ENCODE measurements around the gene FSTL4.

The FSTL4 gene

GRCh38 chr5:133251296-133252132, 360.8 kb downstream of the FSTL4 start:
- no peak for DNase-seq

GRCh38 chr5:133250527-133250926, 361.8 kb downstream of the FSTL4 start:
- no peak for DNase-seq

- no peak for DNase-seq
Observed at GRCh38 chr5:133249593-133249992, 362.7 kb downstream of the FSTL4 start.

DNA sequence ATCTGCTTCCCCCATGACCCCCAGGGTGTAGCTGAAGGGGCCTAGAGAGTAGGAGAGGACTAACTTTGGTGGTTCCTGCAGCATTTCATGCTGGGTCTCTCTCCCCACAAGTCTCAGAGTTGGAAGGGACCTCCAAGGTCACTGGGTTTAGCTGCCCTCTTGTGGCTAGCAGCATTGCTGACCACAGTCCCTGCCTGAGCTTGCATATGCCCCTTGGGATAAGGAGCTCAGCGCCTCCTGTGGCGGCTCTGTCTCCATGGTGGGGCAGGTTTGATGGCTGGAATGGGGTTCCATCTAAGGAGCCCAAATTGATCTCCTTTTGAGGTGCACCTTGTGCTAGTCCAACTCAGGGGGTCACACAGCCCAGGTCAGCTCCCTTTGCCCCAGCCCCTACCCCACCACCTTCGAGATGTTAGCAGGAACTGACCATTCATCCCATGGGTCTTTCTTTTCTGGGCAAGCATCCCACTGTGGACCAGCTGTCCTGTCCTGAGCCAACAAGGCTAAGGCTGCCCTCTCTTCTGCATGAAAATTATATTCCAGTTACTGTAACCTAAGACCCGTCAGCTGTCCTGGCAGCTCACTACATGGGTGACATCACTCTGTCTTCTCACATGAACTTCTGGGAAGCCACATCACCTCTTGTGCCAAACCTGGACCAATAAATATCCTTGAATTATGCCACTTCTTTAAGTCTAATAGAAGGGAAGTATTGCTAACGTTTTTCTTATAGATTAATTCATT, 364.3 kb downstream of the FSTL4 start:
- no peak for DNase-seq

DNA sequence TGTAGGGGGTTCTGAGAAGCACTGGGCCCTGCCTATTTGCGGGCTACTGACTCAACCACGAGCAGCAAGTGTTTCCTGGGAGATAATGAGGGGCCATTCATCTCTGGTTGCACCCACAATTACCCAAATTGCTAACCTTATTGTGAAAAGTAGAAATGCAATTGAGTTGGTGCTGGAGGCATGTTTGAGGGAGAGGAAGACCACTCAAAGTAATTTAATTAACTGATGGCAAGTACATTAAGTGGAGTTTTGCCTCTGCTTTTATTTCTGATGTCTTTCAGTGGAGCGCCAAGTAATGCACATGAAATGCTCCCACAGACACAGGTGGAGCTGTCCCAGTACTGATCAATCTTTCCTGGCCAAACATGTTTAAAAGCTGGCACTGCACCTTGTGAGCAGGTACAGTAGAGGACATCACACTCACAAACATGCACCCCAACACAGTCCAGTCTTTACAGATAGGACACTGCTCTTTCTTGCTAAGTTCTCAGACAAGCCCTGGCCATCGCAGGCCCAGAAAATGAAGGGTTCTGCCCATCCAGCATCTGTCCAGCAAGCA, 365.1 kb downstream of the FSTL4 start:
- DNase-seq, result no peak

DNA sequence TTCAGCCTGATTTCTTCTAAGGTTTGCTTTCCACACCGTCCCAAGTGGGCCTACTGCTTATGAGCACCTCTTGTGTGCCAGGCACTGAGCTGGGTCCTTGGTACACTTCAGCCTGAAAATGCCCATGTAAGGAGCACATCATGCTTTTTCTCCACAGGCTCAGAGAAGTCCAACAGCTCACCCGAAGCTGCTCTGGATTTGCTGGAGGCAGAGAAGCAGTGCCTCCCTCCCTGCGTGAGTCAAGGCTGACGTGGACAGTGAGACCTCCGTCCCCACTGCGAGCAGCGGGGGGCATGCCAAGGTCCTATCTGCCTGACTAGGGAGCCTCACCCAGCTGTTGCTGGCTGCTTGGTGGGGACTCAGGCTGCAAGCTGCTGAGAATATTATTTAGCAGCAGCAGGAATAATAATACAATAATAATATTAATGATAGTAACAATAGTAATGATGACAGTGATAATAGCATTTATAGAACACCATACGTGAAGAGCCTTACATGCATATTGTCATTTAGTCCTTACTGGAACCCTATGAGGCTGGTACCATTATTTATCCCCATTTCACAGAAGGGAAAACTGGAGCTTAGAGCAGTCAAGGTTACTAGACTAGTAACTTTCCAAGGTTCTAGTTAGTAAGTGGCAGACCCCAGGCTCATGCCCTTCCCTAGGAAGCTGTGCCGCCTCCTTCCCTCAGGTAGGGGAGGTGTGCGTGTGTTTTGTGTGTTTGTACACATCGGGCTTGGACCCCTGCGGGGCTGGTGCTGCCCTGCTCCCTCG, 365.8 kb downstream of the FSTL4 start:
- DNase-seq, result no peak

DNA sequence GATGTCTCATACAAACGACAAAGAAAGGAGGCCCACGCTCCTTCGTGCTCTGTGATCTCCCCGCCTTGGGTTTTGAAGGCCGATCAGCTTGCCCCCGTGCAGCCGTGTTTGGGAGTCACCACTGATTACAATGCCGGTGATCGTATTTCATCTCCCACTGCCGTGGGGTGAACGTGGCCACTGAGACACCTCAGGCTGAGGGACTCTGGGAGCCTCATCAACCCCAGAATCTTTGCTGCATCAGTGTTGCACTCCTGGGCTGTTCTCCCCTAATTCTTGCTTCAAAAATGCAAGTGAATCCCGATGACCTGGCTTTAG, 366.3 kb downstream of the FSTL4 start:
- no peak for DNase-seq

DNA sequence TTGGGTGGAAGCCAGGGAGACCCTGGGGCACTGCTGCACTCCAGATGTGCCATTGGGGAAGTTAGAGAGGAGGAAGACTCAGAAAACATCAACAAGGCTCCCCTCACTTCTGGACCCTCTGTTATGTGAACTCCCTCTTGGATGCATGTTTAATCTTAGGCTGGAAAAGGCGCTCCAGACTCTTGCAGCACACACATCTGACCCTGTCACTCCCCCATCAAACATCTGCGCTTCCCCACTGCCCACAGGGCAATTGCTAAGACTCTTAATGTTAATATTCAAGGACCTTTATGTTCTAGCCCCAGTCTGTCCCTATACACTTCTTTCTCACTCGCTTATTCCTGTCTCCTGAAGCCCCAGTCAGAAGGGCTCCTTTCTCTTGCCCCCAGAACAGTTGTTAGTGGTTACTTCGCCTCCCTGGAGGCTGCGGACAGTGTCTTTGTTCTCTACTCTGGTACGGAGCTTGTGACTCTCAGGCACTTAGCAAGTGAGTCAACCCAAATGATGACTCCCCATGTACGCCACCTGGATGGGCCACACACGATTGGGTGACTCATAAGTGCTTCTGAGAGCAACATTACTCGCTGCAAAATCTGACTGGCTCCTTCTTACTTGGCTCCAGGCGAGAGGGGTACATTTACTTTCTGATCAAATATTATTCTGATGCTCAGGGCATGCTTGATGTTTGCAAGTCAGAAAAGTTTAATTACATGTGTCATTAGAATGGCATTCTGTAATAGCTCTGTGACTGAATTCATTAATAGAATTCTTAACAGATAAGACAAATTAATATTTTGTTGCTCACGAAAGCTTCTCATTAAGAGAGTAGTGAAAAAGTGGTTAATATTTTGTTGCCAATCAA, 366.9 kb downstream of the FSTL4 start:
- DNase-seq, result peak; percentile 26

DNA sequence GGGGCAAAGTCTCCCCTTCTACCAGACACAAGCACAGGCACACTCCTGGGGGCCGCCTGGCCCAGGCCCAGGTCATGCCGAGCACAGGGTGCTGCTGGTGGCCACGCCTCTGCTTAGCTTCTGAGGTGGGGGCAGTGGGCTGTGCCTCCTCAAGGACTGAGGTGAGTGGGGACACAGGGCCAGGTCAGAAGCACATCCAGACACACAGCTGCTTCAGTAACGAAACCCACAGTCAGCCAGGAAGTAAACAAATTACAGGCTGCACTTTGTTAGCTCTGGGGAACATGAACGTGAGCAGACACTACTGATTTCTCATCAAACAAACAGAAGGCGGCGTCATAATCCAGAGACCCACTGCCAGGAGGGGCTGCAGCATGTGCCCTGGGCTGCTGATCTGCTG, 368.1 kb downstream of the FSTL4 start:
- DNase-seq, result no peak

DNA sequence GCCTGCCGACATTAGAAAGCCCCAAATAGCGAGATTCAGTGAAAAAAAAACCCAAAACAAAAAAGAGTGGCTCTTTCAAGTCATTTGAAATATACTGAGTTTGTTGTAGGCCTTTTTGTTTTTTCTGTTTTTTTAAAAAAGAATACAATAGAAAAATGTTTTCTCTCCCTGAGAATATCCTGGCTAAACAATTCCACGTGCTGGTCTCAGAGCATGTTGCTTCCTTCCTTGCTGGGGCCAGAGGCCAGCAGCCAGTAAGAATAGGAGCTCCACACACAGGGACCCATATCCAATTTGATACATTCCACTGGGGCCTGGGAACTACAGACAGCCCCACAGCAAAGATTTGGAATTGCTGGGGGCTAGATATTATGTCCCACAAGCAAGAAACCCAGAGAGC, 369.1 kb downstream of the FSTL4 start:
- no peak for DNase-seq

GRCh38 chr5:133242221-133242835, 370.0 kb downstream of the FSTL4 start:
- no peak for DNase-seq

DNA sequence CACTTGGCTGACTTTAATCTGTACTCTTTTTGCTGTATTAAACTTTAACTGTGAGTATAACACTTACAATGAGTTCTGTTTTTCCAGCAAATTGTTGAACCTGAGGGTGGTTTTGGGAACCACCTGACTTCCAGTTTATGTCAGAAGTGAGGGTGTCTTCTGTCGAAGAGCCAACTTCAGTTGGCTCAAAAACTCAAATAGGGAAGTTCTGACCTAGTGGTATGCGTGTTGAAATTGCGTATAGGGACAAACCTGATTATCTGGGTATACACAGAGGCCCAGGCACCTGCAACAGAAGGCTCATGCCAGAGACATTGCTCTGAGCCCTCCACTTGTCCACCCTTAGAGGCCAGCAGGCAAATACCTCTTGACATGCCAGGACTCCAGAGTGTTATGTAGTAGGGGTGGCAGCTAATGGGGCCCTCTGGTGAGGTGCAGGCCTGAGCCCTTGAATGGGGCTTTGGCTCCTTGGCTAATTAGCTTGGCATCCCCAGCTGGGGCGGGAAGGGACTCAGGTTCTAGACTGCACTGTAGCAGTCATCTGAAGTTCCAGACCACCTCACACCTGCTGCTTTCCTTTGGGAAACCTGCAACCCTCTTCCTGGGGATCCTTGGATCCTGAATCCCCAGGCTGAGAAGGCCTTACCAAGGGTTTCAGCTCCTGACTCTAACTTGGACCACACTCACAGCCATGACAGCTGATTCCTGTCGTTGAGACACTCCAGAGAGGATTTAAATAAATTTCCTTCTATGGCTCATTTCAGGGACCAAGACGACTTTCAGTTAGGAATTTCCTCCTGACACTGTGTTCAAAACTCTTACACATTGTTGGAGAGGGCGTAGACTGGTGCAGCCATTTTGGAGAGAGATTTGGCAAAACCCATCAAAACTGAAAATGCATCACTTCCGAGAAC, 370.9 kb downstream of the FSTL4 start:
- no peak for DNase-seq

DNA sequence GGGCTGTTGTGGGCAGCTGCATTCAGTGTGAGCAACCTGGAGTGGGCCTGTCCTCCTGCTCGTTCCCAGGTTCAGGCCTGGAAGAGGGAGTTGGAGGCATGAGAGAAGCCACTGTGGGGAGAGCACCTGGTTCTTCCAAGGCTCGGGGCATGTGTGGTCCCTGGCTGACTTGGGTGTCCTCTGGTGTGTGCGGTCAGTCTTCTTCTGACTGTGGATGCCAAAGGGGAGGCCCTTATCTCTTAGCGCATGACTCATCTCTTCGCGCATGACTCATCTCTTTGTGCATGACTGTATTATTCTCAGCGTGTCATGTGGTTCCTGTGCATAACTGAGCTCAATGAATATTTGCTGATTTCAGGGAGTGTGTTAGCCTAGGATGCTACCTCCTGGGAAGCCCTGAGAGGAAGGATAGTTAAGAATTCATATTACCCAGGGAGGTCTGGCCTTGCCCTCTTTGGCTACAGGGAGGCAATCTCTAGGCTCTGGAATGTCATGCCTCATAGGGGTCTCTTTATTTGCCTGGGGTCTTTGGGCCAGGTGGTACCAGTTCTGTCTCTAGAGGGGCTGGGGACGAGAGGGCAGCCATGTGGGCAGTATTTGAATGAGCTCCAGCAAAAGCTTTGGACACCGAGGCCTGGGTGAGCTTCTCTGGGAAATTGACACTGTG, 371.8 kb downstream of the FSTL4 start:
- peak; percentile 66 for DNase-seq

- no peak for DNase-seq
Observed at GRCh38 chr5:133238426-133239205, 373.7 kb downstream of the FSTL4 start.

GRCh38 chr5:133236976-133237375, 375.4 kb downstream of the FSTL4 start:
- no peak for DNase-seq

- DNase-seq, result no peak
Observed at GRCh38 chr5:133236541-133236951, 375.8 kb downstream of the FSTL4 start.

- no peak for DNase-seq
Observed at GRCh38 chr5:133235696-133236426, 376.5 kb downstream of the FSTL4 start.

- no peak for DNase-seq
Observed at GRCh38 chr5:133234911-133235310, 377.4 kb downstream of the FSTL4 start.

DNA sequence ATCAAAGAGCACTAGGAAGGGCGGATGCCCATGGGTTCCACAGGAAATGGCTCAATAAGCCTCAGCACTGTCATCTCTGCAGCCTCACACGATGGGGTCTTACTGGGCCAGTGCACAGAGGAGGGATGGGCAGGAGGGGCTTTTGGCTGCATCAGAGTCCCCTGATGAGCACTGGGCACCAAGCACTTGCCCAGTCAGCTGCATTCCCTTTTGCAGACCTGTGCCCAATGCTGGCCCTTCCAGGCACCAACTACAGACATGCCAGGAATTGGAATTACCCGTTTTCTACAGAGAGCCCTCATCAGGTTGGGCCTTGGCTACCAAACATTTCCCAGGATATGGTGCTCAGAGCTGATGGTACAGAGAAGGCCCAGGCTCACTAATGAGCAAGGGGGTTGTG, 378.1 kb downstream of the FSTL4 start:
- no peak for DNase-seq

Data from amniotic stem cell (primary cell).